NCI-H187 treated with DMSO at 0.1 percent for 48 hours (cell line): ENCODE measurements around the gene SHQ1.
"Not testable (repeated sequence)": the region's sequence is repeated elsewhere in the genome, so short reads cannot be mapped to it uniquely, and the experiment has no call there.

ENCODE experiments used
- DNase-seq: peaks from one replicate; lab custom pipeline; 2025; lab: John Stamatoyannopoulos, UW

Gene SHQ1

GRCh38 chr3:72800869-72801268 is 47.4 kb downstream of the SHQ1 start:
- DNase-seq: no peak

- no peak for DNase-seq
These were observed 49.6 kb downstream of the SHQ1 start for GRCh38 chr3:72798552-72799195.

GRCh38 chr3:72797773-72798543 is 50.3 kb downstream of the SHQ1 start:
- DNase-seq: peak; percentile 2

GRCh38 chr3:72794079-72794478 is 54.2 kb downstream of the SHQ1 start:
- no peak for DNase-seq

- no peak for DNase-seq
These were observed 57.1 kb downstream of the SHQ1 start for GRCh38 chr3:72791161-72791560.

- DNase-seq: no peak
These were observed 58.5 kb downstream of the SHQ1 start for GRCh38 chr3:72789786-72790185.

- DNase-seq: not testable (repeated sequence)
These were observed 60.0 kb downstream of the SHQ1 start for GRCh38 chr3:72788232-72788631.

GRCh38 chr3:72786668-72787067 is 61.6 kb downstream of the SHQ1 start:
- no peak for DNase-seq

GRCh38 chr3:72784226-72784625 is 64.0 kb downstream of the SHQ1 start:
- no peak for DNase-seq

- peak; percentile 61 for DNase-seq
These were observed 65.7 kb downstream of the SHQ1 start for GRCh38 chr3:72782521-72782920.

GRCh38 chr3:72769758-72770540 is 78.3 kb downstream of the SHQ1 start:
- DNase-seq: no peak

- DNase-seq: no peak
These were observed 79.3 kb downstream of the SHQ1 start for GRCh38 chr3:72768936-72769335.

- no peak for DNase-seq
These were observed 79.8 kb downstream of the SHQ1 start for GRCh38 chr3:72768481-72768880.

GRCh38 chr3:72768006-72768441 is 80.2 kb downstream of the SHQ1 start:
- no peak for DNase-seq

- DNase-seq: no peak
These were observed 81.4 kb downstream of the SHQ1 start for GRCh38 chr3:72766866-72767265.

GRCh38 chr3:72763751-72764440 is 84.3 kb downstream of the SHQ1 start:
- no peak for DNase-seq

- DNase-seq: no peak
These were observed 86.8 kb downstream of the SHQ1 start for GRCh38 chr3:72761410-72761809.

GRCh38 chr3:72760225-72760624 is 88.0 kb downstream of the SHQ1 start:
- DNase-seq: no peak

- no peak for DNase-seq
These were observed 91.3 kb downstream of the SHQ1 start for GRCh38 chr3:72756900-72757299.

GRCh38 chr3:72754582-72754981 is 93.7 kb downstream of the SHQ1 start:
- no peak for DNase-seq

GRCh38 chr3:72753495-72753894 is 94.8 kb downstream of the SHQ1 start:
- no peak for DNase-seq

- no peak for DNase-seq
These were observed 97.8 kb downstream of the SHQ1 start for GRCh38 chr3:72750405-72750965.
